GM18867 (cell line): ENCODE measurements around the gene COL6A5.
"Not testable (repeated sequence)": the region's sequence is repeated elsewhere in the genome, so short reads cannot be mapped to it uniquely, and the experiment has no call there.

Experiments used
- ATAC-seq: cut with Tn5 transposase; IDR thresholded peaks from one replicate; pipeline ENCODE4 v1.9.1; 2021; ENCODE audit warnings: mild to moderate bottlenecking, moderate library complexity; ENCODE audit not compliant: unreplicated experiment

COL6A5 gene

GRCh38 chr3:130432086-130432485 is 86.6 kb downstream of the COL6A5 start:
- not testable (repeated sequence) for ATAC-seq

DNA sequence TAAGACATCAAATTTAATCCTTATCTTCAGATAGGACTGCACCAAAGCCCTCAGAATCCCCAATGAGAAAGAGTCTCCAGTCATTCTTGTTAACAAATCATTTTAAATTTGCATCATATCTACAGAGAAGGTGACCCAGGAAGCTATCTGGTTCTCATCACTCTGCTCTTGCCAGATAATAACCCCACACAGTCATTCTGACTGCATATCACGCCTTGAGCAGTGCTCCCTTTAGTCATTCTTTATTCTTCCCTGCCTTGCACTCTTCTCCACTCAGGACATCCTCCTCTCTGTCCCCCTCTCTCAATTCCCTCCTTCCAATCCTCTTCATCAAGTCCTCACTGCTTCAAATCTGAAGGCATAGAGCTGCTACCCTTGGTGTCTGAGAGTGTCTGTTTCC is 87.8 kb downstream of the COL6A5 start:
- no peak for ATAC-seq

GRCh38 chr3:130442284-130442683 is 96.8 kb downstream of the COL6A5 start:
- ATAC-seq: no peak

GRCh38 chr3:130446840-130447239 is 101.4 kb downstream of the COL6A5 start:
- not testable (repeated sequence) for ATAC-seq

- ATAC-seq: not testable (repeated sequence)
Observed at GRCh38 chr3:130448155-130448554, 102.7 kb downstream of the COL6A5 start.

DNA sequence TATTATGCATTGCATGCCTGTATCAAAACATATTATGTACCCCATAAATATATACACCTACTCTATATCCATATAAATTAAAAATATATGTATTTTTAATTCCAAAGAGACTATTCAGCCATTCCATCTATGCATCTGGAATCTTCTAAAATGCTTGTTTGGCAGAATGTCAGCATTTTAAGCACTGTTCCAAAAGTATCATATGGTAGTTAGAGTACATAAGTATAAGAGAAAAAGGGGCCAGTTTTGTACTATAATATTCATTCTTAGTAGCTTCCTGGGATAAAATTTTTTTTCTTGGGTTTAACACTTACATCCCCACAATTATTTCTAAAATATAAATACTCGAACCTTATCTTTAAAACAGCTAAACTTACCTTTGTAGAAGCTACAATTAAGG is 111.1 kb downstream of the COL6A5 start:
- ATAC-seq: no peak

- ATAC-seq: no peak
Observed at GRCh38 chr3:130457671-130458070, 112.2 kb downstream of the COL6A5 start.

GRCh38 chr3:130459944-130460343 is 114.5 kb downstream of the COL6A5 start:
- ATAC-seq: no peak

- no peak for ATAC-seq
Observed at GRCh38 chr3:130462089-130462488, 116.6 kb downstream of the COL6A5 start.

- ATAC-seq: no peak
Observed at GRCh38 chr3:130463221-130463620, 117.7 kb downstream of the COL6A5 start.

DNA sequence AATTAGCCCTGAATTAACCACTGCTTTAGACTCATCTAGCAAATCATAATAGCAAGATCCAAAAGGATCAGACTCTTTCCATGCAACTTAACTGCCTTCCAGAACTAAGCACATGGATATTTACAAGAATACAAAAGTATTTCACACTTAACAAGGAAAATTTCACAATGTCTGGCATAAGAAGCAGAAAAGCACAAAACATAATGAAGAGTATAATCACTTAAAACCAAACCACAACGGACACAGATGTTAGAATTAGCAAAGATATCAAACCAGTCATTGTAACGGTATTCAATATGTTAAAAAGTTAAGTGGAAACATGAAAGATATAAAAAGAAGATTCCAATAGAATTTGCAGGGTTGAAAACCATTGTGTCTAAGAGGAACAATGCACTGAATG is 120.0 kb downstream of the COL6A5 start:
- no peak for ATAC-seq

- no peak for ATAC-seq
Observed at GRCh38 chr3:130468311-130468710, 122.8 kb downstream of the COL6A5 start.

GRCh38 chr3:130470126-130470525 is 124.7 kb downstream of the COL6A5 start:
- ATAC-seq: no peak

DNA sequence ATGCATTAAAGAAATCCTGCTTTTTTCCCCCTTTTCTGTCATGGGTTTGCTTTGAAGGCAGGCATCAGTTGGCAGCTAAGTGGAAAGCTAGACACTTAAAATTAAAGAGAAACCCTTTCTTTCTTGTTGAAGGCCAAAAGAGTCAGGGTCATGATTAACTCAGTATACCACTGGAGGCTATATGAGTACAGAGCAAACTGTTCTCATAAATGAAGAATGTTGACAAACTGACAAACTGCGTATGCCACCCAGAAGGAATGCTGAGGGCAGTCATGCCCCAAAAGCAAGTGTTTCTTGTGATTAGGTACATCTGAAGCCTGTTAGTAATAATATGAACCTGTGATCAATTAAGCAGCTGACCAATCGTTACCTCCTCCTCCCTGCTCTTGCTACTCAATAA is 127.9 kb downstream of the COL6A5 start:
- ATAC-seq: no peak

GRCh38 chr3:130480736-130481135 is 135.3 kb downstream of the COL6A5 start:
- ATAC-seq: no peak

DNA sequence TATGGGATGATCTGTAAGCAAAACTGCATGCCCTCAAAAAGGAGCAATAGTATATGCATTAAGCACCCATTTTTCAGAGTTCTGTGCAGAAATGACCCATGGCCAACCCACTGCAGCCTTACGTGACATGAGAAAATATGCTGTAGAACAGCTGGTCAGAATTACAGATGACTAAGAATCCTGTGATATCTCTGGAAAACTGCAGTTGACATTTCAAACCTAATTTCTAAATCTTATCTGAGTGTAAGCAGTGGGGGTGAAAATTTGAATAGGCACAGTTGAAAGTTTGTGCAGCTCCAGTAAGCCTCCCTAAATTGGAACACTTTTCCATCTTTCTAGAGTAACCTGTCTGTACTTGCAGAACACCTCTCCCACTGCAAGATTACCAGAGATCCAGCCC is 142.8 kb downstream of the COL6A5 start:
- ATAC-seq: no peak

GRCh38 chr3:130488769-130489450 is 143.4 kb downstream of the COL6A5 start:
- no peak for ATAC-seq

GRCh38 chr3:130490241-130490640 is 144.8 kb downstream of the COL6A5 start:
- no peak for ATAC-seq

- no peak for ATAC-seq
Observed at GRCh38 chr3:130491431-130491830, 146.0 kb downstream of the COL6A5 start.

DNA sequence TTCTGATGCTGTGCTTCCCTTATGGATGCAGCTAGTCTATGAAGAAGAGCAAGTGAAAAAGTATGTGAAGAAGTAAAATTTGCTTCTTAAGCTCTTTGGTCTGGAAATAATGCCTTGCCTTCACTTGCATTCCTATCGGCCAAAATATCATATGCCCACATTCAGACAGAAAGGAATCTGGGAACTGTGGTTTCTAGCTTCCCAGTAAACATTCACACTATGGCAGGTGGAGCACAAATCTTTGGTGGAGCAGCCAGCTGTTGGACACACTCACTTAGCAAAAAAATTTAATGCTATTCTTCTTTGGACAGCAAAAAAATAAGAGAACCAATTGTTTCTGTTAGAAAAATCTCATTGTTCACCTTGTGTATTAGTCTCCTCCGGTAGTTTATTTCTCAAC is 159.2 kb downstream of the COL6A5 start:
- no peak for ATAC-seq

GRCh38 chr3:130506031-130506430 is 160.6 kb downstream of the COL6A5 start:
- no peak for ATAC-seq

- no peak for ATAC-seq
Observed at GRCh38 chr3:130507746-130508145, 162.3 kb downstream of the COL6A5 start.

DNA sequence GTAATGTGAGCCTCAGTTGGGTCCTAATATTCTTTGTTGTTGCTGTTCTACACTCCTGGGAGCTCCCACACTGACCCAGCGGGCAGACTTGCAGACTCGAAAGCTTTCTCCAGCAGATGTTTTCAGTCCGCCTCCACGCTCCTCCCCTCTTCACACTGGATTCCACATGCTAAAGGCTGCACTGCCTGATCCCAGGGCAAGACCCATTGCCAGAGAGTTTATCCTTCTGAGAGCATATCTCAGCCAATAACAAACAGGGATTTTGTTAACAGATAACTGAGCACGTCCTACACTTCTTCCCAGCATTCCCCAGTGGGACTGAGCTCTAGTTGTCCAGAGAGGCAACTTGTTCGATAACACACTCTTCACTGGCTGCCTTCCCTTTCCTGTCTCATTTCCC is 163.5 kb downstream of the COL6A5 start:
- no peak for ATAC-seq
